NT2/D1 (cell line): ENCODE data around the gene LAIR2.

Source experiments
- YY1 ChIP-seq: IDR thresholded peaks from 2 replicates; pipeline ENCODE4 v1.6.1; 2011; ENCODE audit not compliant: insufficient read length, insufficient read depth
- ZNF274 ChIP-seq: IDR thresholded peaks from 2 replicates; pipeline ENCODE4 v1.6.1; 2011; ENCODE audit warnings: mild to moderate bottlenecking, low read depth, low read length

GRCh38 chr19:54482889-54483288, 19.7 kb upstream of the LAIR2 start:
- TF ChIP-seq YY1 (no peak), ZNF274 (no peak)
